AG10803 (cell line): Measurements from ENCODE around the gene CAND1.

Source experiments
- DNase-seq: peaks from one replicate; pipeline ENCODE4 v3.0.0; 2010; ENCODE audit warnings: low read depth
- H3K4me3 ChIP-seq: 2 replicates; pipeline ENCODE4 v1.5.1; 2011; ENCODE audit warnings: mild to moderate bottlenecking, low read length, control low read depth
- TF ChIP-seq, protein P1 (sequence below): conservative IDR thresholded peaks from 2 replicates; pipeline ENCODE4 v1.5.1; 2011; ENCODE audit warnings: mild to moderate bottlenecking, low read length, control low read depth, inconsistent platforms

CAND1 gene

DNA sequence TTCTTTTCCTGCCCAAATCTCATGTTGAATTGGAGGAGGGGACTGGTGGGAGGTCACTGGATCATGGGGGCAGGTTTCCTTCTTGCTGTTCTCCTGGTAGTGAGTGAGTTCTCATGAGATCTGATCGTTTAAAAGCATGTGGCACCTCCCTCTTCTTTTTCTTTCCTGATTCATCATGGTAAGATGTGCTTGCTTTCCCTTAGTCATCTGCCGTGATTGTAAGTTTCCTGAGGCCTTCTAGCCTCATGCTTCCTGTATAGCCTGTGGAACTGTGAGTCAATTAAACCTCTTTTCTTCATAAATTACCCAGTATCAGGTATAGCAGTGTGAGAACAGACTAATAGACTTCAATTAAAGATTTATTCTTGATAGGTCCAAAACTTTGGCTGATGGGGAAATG is 83.5 kb downstream of the CAND1 start:
- TF ChIP-seq, protein P1, sequence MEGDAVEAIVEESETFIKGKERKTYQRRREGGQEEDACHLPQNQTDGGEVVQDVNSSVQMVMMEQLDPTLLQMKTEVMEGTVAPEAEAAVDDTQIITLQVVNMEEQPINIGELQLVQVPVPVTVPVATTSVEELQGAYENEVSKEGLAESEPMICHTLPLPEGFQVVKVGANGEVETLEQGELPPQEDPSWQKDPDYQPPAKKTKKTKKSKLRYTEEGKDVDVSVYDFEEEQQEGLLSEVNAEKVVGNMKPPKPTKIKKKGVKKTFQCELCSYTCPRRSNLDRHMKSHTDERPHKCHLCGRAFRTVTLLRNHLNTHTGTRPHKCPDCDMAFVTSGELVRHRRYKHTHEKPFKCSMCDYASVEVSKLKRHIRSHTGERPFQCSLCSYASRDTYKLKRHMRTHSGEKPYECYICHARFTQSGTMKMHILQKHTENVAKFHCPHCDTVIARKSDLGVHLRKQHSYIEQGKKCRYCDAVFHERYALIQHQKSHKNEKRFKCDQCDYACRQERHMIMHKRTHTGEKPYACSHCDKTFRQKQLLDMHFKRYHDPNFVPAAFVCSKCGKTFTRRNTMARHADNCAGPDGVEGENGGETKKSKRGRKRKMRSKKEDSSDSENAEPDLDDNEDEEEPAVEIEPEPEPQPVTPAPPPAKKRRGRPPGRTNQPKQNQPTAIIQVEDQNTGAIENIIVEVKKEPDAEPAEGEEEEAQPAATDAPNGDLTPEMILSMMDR, result no peak
- no peak for DNase-seq
- no peak overlapping the region for H3K4me3 ChIP-seq

DNA sequence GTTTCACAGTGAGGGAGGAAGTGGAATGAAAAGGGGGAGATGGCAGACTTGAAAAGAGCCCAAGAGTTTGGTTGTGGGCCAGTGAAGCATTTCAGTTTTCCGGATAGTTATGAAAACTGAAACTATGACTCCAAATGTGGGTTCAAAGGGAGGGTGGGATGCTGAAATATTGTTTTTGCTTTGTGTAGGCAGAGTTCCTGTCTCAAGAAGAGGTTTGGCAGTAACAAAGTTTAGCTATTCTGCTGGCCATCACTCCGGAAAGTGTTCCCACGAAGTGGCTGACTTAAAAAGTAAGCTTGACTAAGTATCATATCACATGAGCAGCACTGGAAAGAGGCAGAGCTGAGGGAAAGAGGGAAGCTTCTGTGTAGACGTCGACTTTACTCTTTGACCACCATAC is 85.2 kb downstream of the CAND1 start:
- H3K4me3 ChIP-seq, result no peak overlapping the region
- peak; percentile 34 for DNase-seq
- TF ChIP-seq, protein P1, result no peak

DNA sequence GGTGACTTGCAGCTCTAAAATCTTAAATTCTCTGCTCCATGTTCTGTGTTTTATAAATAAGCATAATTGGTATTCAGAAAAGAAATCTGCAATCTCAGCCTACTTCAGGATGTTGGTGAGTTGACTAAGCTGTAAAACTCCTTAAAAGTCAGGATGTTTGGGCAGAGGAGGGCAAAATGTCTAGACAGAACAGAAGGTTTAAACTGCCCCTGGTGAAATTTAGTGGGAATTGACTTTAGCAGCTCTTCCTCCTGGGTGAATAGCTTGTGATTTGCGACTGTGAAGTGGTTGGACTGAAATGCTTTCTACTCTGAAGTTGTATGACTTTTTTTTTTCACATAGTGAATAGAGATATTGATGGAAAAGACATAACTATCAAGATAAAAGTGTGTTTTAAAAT is 85.8 kb downstream of the CAND1 start:
- no peak overlapping the region for H3K4me3 ChIP-seq
- TF ChIP-seq, protein P1, result no peak
- peak; percentile 34 for DNase-seq

DNA sequence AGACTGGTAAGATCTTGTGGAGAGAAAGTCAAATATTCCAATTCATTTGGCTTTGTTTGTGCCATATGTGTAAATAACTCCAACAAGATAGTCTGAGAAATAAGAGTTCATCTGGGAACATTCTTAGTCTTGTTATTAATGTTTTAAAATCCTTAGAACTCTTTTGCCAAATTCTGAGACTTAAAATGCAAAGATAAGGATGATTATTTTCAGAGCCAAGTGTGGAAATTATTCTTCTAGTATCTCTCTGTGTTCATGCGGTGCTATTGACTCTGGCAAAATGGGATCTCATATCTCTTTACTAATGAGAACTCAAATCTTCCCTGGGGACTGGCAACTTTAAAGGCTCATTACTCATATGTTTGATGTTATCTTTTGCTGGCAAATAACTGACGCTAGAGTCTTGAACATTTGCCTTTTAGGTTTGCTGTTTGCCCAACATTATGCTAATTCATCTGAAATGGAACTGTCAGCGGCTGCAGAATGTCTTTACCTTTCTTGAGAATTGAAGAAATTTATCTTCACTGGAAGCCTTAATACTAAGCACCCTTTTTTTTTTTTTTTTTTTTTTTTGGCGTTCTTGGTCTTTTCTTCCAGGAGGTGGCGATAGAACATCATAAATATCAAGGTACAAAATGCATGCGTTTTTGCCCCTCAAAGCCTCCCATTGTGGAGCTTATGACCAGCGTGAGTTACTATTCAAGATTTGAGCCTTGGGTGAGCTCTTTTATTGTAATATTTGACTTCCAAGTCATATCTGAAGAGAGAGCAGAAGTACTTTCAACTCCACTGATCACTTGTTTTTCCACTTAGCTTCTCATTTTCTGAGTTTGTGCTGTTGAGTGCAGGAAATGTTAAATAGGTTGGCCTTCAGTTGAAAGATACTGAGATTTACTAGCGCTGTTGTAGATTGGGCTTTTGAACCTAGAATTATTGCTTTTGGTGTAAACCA is 86.5 kb downstream of the CAND1 start:
- DNase-seq, result peak; percentile 69
- H3K4me3 ChIP-seq, result no peak overlapping the region
- TF ChIP-seq, protein P1, result peak; percentile 67

DNA sequence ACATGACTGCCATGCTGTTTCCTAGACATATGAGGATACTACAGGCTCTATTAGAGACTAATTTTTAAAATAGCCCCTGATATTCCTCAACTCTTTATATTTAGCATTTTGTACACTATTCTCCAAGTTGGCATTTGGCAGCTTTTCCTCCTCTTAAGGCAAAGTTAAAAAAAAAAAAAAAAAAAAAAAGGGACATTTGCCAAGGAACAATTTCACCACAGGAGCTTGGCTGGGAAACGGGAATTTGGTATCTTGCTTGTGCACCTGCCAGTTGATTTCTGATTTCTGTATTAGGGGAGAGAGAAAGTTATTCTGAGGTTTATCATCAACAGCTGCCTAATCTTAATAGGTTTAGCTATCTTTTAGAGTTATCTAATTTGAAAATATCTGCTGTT is 87.2 kb downstream of the CAND1 start:
- TF ChIP-seq, protein P1, result no peak
- DNase-seq, result no peak
- no peak overlapping the region for H3K4me3 ChIP-seq

DNA sequence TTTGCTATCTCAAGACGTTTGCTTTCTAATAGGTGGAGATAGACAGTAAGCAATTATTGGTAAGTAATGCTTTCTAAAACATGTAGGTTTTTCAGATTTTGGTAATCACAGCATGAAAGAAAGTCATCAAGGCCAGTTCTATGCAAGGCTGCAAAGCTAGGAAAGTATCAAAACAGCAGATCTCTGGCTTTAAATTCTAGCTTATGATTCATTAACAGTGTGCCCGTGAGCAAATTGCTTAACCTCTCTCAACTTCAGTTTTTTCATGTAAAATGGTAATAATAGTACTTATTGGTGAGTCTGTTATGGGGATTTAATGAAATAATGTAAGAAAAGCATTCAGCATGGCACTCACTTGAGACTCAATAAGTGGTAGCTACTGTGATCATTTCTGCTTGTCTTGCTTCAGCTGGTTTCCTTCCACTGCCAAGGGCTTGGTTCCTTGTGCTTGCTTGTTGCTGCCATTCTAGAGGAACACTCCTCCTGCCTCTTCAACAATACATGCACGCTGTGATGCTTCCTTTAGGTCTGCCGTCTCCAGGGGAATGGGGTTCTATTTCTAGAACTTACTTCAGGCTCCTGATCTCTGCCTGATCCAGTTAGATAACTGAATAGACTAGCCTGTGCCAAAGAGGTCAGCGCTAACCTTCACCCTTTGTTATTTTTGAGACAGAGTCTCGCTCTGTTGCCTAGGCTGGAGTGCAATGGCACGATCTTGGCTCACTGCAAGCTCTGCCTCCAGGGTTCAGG is 88.4 kb downstream of the CAND1 start:
- no peak for DNase-seq
- TF ChIP-seq, protein P1, result no peak
- no peak overlapping the region for H3K4me3 ChIP-seq
